GM23338 (cell line): ENCODE results near the gene LRFN3.

Experiments
- CREB1 ChIP-seq: fragments of 250-450 bp; sonication (Bioruptor Pico); IDR thresholded peaks from 2 replicates; pipeline ENCODE4 v1.5.0; 2020; ENCODE audit warnings: low read depth, mild to moderate bottlenecking, moderate library complexity
- CTCF ChIP-seq, 2 experiments: fragments of 200-600 bp in 1 of 2; sonication (generic) in 1 of 2; conservative IDR thresholded peaks; 2 replicates each; pipeline versions ENCODE4 v1.5.1 to v1.6.1; 2016 to 2017; ENCODE audit warnings: antibody characterized with exemption in 2 of 2, low read depth in 2 of 2, mild to moderate bottlenecking in 2 of 2, moderate library complexity in 1 of 2
- ETS1 ChIP-seq: IDR thresholded peaks from 2 replicates; pipeline ENCODE4 v1.6.1; 2016; ENCODE audit warnings: antibody characterized with exemption
- EZH2 ChIP-seq: fragments of 200-600 bp; sonication (generic); IDR thresholded peaks from one replicate; pipeline ENCODE4 v1.8.0; 2017; ENCODE audit warnings: antibody characterized with exemption, mild to moderate bottlenecking, low read depth; ENCODE audit not compliant: unreplicated experiment
- EZH2phosphoT487 ChIP-seq: fragments of 200-600 bp; sonication (generic); IDR thresholded peaks from one replicate; pipeline ENCODE4 v1.8.1; 2018; ENCODE audit warnings: antibody characterized with exemption; ENCODE audit not compliant: unreplicated experiment
- NANOG ChIP-seq: IDR thresholded peaks from 2 replicates; pipeline ENCODE4 v1.6.1; 2016; ENCODE audit warnings: antibody characterized with exemption, borderline replicate concordance
- POLR2AphosphoS5 ChIP-seq: IDR thresholded peaks from 2 replicates; pipeline ENCODE4 v1.6.1; 2016; ENCODE audit warnings: antibody characterized with exemption, low read depth
- REST ChIP-seq: IDR thresholded peaks from one replicate; pipeline ENCODE4 v1.6.1; 2018; ENCODE audit warnings: antibody characterized with exemption; ENCODE audit not compliant: unreplicated experiment
- STAT1 ChIP-seq: IDR thresholded peaks from one replicate; pipeline ENCODE4 v1.6.1; 2016; ENCODE audit warnings: antibody characterized with exemption; ENCODE audit not compliant: unreplicated experiment
- ZNF114 ChIP-seq: fragments of 250-450 bp; sonication (Bioruptor Pico); IDR thresholded peaks from 2 replicates; pipeline ENCODE4 v1.5.0; 2020; ENCODE audit warnings: mild to moderate bottlenecking, moderate library complexity
- ZNF462 ChIP-seq: fragments of 250-450 bp; sonication (Bioruptor Pico); IDR thresholded peaks from 2 replicates; pipeline ENCODE4 v1.5.0; 2020; ENCODE audit warnings: mild to moderate bottlenecking, moderate library complexity

GRCh38 chr19:35937345-35938281 lies 1.4 kb downstream of the LRFN3 start:
- TF ChIP-seq CTCF (conservative IDR thresholded peaks at IDR 0.05; ENCODE audit: low read depth in 2 of 2) (no peak), REST (no peak), EZH2phosphoT487 (no peak), STAT1 (no peak), CREB1 (CRISPR knock-in tag) (no peak), POLR2AphosphoS5 (no peak), EZH2 (no peak), ZNF462 (CRISPR knock-in tag) (no peak), ZNF114 (CRISPR knock-in tag) (no peak), ETS1 (no peak), NANOG (no peak)
